ENCODE measurements around the gene PTGDS. TPM values are rescaled to one million over a fixed set of nuclear protein-coding genes. Genes with fewer than 3 reads are reported as not detected.

Gene PTGDS
- polyA plus RNA-seq, 1 donor from 2014 or later: 2.0 TPM

DNA sequence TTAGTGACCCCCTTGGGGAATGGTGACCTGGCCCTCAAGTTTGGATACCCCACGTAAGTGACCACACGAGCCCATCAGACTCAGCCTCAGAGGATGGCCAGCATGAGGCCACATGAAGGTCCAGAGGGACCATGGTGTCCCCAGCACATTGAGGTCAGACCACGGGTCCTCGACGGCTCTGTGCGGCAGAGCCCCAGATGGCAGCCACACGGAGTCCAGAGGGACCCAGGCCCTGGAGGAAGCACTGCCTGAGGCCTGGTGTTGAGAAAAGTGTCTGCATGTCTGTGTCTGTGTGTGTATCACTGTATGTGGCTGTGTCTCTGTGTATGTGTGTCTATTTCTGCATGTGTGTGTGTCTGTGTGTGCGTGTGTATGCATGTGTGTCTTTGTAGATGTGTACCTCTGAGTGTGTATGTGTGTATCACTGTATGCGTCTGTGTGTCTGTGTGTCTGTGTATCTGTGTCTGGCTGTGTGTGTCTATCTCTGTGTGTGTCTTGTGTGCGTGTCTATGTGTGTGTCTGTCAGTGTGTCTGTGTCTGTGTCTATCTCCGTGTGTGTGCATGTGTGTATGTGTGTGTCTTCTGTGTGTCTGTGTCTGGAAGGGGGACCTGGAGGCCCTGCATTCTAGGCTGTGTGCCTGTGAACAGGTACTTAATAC is 6.5 kb downstream of the PTGDS start:
- no peaks in the 10 kb centered on the region for H4K20me1 ChIP-seq (ENCODE audit: insufficient read depth)
- no peak overlapping the region for H3K9ac ChIP-seq (ENCODE audit: low read length)
- H3K79me2 ChIP-seq (replicated peaks; ENCODE audit: insufficient read depth, low read length): no peaks in the 10 kb centered on the region
- H3K9me2 ChIP-seq (ENCODE audit: insufficient read depth, low read length): no peaks in the 10 kb centered on the region
- H3K9me3 ChIP-seq (ENCODE audit: low read length): no peaks in the 10 kb centered on the region
- H3K27me3 ChIP-seq (ENCODE audit: insufficient read depth, low read depth, low read length): peaks cover 35% of the 10 kb centered on the region
- H3K27ac ChIP-seq (ENCODE audit: low read length): no peak overlapping the region
- no peak for TF ChIP-seq SMC3 (conservative IDR thresholded peaks at IDR 0.05; ENCODE audit: poor library complexity)
- no peak for TF ChIP-seq EZH2 (IDR thresholded peaks at IDR 0.05; ENCODE audit: borderline replicate concordance, insufficient read depth, low read length, poor library complexity, severe bottlenecking)
- no peak for TF ChIP-seq CTCF (IDR thresholded peaks at IDR 0.05; ENCODE audit: poor library complexity, severe bottlenecking)
- no peak for TF ChIP-seq RAD21 (conservative IDR thresholded peaks at IDR 0.05)
- TF ChIP-seq EP300 (conservative IDR thresholded peaks at IDR 0.05; ENCODE audit: poor library complexity, severe bottlenecking): no peak
- no peak for TF ChIP-seq POLR2AphosphoS5 (IDR thresholded peaks at IDR 0.05)
- no peak for TF ChIP-seq TAF1 (IDR thresholded peaks at IDR 0.05; ENCODE audit: low read depth)
- TF ChIP-seq, protein P1, sequence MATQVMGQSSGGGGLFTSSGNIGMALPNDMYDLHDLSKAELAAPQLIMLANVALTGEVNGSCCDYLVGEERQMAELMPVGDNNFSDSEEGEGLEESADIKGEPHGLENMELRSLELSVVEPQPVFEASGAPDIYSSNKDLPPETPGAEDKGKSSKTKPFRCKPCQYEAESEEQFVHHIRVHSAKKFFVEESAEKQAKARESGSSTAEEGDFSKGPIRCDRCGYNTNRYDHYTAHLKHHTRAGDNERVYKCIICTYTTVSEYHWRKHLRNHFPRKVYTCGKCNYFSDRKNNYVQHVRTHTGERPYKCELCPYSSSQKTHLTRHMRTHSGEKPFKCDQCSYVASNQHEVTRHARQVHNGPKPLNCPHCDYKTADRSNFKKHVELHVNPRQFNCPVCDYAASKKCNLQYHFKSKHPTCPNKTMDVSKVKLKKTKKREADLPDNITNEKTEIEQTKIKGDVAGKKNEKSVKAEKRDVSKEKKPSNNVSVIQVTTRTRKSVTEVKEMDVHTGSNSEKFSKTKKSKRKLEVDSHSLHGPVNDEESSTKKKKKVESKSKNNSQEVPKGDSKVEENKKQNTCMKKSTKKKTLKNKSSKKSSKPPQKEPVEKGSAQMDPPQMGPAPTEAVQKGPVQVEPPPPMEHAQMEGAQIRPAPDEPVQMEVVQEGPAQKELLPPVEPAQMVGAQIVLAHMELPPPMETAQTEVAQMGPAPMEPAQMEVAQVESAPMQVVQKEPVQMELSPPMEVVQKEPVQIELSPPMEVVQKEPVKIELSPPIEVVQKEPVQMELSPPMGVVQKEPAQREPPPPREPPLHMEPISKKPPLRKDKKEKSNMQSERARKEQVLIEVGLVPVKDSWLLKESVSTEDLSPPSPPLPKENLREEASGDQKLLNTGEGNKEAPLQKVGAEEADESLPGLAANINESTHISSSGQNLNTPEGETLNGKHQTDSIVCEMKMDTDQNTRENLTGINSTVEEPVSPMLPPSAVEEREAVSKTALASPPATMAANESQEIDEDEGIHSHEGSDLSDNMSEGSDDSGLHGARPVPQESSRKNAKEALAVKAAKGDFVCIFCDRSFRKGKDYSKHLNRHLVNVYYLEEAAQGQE (IDR thresholded peaks at IDR 0.05; ENCODE audit: borderline replicate concordance): no peak
- no peak for TF ChIP-seq MXI1 (conservative IDR thresholded peaks at IDR 0.05; ENCODE audit: poor library complexity, severe bottlenecking)
- H3K4me2 ChIP-seq (ENCODE audit: low read length): no peak overlapping the region
- H3K36me3 ChIP-seq (ENCODE audit: insufficient read depth, low read length): no peaks in the 10 kb centered on the region
- H2AFZ ChIP-seq (ENCODE audit: low read depth, low read length): no peak overlapping the region
- H3F3A ChIP-seq (ENCODE audit: insufficient read depth, low read length, poor library complexity, severe bottlenecking): no peaks in the 10 kb centered on the region
- no peak overlapping the region for H3K4me3 ChIP-seq (ENCODE audit: low read length)

DNA sequence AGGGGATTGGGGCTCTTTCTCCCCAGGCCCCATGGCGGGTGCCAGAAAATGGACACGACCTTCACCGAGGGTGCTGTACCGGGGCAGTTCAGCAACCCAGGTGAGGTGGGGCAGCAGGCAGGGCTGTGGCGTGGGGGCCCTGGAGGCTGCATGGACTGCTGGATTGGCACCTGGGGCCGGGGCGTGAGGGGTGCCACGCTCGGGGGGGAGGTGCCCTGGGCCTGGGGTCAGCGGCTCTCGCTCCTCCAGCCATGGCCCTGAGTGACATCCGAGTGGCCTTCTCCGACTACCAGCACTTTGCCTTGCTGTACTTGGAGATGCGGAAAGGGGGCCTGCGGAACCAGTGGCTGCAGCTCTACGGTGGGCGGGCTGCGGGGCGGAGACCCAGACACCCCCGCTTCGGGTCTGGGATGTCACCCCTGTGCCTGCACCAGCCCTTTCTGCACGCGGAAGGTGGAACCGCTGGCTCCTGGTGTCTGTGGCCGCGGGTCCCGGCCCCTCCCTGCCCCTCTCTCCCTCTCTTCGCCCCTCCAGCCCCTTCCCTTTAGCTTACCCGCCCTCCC is 7.2 kb downstream of the PTGDS start:
- Histone ChIP-seq H3K9ac (ENCODE audit: low read length) (no peak overlapping the region), H2AFZ (ENCODE audit: low read depth, low read length) (no peak overlapping the region), H3F3A (ENCODE audit: insufficient read depth, low read length, poor library complexity, severe bottlenecking) (no peaks in the 10 kb centered on the region), H4K20me1 (ENCODE audit: insufficient read depth) (no peaks in the 10 kb centered on the region), H3K79me2 (replicated peaks; ENCODE audit: insufficient read depth, low read length) (no peaks in the 10 kb centered on the region), H3K27me3 (ENCODE audit: insufficient read depth, low read depth, low read length) (peaks cover 35% of the 10 kb centered on the region), H3K4me3 (ENCODE audit: low read length) (no peak overlapping the region), H3K36me3 (ENCODE audit: insufficient read depth, low read length) (no peaks in the 10 kb centered on the region), H3K27ac (ENCODE audit: low read length) (no peak overlapping the region), H3K4me2 (ENCODE audit: low read length) (no peak overlapping the region), H3K9me3 (ENCODE audit: low read length) (no peaks in the 10 kb centered on the region), H3K9me2 (ENCODE audit: insufficient read depth, low read length) (no peaks in the 10 kb centered on the region)
- TF ChIP-seq SMC3 (conservative IDR thresholded peaks at IDR 0.05; ENCODE audit: poor library complexity) (no peak), RAD21 (conservative IDR thresholded peaks at IDR 0.05) (no peak), POLR2AphosphoS5 (IDR thresholded peaks at IDR 0.05) (no peak), EZH2 (IDR thresholded peaks at IDR 0.05; ENCODE audit: borderline replicate concordance, insufficient read depth, low read length, poor library complexity, severe bottlenecking) (no peak), TAF1 (IDR thresholded peaks at IDR 0.05; ENCODE audit: low read depth) (no peak), MXI1 (conservative IDR thresholded peaks at IDR 0.05; ENCODE audit: poor library complexity, severe bottlenecking) (no peak), EP300 (conservative IDR thresholded peaks at IDR 0.05; ENCODE audit: poor library complexity, severe bottlenecking) (no peak), CTCF (IDR thresholded peaks at IDR 0.05; ENCODE audit: poor library complexity, severe bottlenecking) (no peak)
- TF ChIP-seq, protein P1 (IDR thresholded peaks at IDR 0.05; ENCODE audit: borderline replicate concordance): no peak

All from neural cell (in vitro differentiated cells).